GM19468 (cell line): ENCODE data around the gene PIK3R5.

Experiments
- ATAC-seq: cut with Tn5 transposase; IDR thresholded peaks from one replicate; pipeline ENCODE4 v1.9.1; 2021; ENCODE audit warnings: mild to moderate bottlenecking, moderate library complexity, moderate number of reproducible peaks; ENCODE audit not compliant: unreplicated experiment; ENCODE audit errors: extremely low read depth

Gene PIK3R5

DNA sequence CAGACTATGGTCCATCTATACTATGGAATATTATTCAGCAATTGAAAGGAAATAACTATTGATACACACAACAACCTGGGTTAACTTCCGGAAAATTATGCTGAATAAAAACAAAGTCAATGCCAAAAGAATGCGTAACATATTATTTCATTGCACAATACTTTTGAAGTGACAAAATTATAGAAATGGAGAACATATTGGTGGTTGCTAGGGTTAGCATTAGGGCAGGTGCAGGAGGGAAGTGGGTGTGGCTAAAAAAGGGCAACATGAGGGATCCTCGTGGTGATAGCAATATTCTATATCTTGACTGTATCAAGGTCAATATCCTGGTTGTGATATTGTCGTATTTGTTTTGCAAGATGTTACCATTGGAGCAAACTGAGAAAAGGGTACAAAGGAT, 34.9 kb downstream of the PIK3R5 start:
- ATAC-seq: no peak

DNA sequence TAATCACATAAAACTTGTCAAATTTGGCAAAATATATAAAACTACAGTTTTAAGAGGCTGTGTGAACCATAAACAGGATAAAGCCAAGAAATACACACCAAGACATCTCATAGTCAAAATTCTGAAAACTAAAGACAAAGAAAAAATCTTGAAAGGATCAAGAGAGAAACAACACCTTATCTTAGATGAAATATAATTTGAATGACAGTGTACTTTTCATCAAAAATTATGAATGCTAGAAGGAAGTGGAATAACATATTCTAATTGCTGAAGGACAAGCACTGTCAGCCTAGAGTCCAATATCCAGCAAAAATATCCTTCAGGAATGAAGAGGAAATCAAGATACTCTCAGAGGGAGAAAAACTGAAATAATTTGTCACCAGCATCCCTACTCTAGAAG, 37.2 kb downstream of the PIK3R5 start:
- ATAC-seq: no peak

DNA sequence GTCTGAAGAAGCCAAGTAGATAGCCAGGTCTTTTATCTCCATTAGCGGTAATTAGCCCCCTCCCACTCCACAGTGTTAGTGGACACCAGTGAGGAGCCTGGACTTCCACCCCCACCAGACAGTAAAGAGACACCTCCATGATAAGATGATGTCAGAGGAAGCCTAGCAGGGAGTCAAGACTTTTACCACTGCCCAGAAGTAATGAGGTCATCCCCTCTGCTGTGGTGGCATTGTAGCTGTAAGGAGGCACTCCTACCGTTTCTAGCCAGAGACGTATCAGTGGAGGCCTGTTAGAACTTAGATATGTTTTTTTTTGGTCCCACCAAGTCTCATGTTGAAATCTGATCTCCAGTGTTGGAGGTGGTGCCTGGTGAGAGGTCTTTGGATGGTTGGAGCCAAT, 38.1 kb downstream of the PIK3R5 start:
- ATAC-seq: no peak

DNA sequence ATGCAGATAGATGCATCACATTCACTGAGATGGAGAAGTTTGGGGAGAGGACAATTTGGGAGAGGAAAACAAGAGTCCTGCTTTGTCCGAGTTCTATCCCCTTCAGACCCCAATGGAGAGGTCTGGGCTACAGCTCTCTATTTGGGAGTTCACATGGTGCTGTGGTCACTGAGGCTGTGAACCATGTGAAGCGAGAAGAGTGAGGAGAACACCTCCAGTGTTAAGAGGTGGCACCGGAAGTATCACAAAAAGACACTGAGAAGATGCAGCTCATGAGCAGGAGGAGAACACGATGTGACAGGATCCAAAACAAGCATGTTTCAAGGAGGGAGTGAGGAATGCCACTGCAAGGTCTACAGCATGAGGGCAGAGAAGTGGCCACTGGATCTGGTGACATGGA, 39.7 kb downstream of the PIK3R5 start:
- ATAC-seq: no peak

DNA sequence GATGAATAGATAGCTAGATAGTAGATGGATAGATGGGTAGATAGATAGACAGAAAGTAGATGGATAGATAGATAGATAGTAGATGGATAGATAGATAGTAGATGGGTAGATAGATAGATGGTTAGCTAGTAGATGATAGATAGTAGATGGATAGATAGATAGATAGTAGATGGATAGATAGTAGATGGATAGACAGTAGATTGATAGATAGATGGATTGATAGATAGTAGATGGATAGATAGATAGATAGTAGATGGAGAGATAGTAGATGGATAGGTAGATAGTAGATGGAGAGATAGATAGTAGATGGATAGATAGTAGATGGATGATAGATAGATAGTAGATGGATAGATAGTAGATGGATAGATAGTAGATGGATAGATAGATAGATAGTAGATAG, 40.4 kb downstream of the PIK3R5 start:
- no peak for ATAC-seq

DNA sequence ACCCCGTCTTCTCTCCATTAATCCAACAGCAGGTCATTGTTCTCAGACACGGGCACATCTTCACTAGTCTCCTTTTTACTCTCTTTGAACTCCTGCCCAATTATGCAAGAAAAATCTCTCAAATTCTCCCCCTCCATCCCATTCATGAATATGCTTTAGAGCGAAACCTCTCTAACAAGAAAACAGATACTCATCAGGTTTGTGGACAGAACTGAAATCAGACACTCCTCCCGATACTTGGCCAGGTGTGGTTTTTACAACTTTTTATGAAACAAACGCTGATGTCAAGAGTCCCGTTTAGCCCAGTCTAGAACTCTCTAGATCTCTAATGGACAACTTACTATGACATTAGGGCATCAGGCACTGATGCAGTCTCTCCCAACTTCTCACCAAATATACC, 40.9 kb downstream of the PIK3R5 start:
- ATAC-seq: peak; percentile 35

DNA sequence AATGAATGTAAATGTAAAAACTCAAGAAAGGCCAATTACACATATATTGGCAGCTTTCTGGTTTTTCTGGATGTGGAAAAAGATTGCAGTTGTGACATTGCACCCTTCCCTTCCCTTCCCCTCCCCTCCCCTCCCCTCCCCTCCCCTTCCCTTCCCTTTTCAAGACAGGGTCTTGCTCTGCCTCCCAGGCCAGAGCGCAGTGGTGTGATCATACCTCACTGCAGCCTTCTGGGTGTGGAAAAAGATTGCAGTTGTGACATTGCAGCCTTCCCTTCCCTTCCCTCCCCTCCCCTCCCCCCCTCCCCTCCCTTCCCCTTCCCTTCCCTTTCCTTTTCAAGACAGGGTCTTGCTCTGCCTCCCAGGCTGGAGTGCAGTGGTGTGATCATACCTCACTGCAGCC, 41.7 kb downstream of the PIK3R5 start:
- ATAC-seq: no peak

DNA sequence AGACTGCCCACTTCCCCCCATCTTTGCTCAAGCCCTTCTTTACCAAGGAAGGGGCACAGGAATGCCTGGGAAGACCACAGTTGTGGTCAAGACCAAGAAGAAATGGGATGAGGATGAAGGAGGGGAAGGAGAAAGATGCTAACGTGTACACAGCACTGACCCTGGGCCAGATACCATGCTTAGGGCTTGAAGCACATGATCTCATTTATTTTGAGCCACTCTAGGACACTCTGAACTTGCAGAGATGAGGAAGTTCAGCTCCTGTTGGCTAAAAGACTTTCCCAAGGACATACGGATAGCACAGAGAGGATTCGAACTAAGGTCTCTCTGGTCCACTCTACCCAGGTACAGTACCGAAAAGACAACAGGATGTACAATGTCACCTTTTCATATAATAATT, 42.6 kb downstream of the PIK3R5 start:
- no peak for ATAC-seq

DNA sequence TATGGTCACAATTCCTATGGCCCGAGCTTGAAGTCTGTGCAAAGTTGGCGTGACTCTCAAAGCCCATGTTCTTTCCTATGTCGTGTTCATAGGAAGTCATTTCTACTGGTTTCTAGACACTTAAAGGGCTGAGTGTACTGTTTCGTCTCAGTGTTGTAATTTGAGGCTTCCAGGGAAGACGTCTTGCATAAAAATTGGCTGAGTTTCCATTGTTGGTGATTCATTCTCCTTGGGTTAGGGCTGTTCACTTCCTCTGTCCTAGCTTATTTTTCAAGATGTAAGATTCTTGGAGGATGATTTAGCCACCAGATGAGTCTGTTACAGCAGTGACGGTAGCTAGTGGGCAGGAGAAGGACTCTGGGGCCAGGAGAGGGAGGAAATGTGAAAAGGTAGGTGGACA, 43.1 kb downstream of the PIK3R5 start:
- no peak for ATAC-seq

DNA sequence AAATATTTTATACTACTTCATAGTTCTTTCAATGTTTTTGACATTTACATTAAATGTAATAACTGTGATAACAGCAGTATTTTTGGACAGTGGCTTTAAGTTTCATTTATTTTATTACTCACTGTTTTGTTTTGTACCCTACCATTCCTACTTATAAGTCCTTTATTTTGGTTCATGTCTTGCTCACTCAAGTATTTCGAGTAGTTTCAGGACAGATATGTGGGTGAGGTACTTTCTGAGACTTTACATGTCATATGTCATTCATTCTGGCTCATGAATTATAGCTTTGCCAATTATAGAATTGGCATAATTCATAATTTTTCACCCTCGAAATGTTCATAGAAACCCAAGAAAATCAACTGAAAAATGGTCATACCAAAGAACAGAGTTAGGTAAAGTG, 44.4 kb downstream of the PIK3R5 start:
- no peak for ATAC-seq

DNA sequence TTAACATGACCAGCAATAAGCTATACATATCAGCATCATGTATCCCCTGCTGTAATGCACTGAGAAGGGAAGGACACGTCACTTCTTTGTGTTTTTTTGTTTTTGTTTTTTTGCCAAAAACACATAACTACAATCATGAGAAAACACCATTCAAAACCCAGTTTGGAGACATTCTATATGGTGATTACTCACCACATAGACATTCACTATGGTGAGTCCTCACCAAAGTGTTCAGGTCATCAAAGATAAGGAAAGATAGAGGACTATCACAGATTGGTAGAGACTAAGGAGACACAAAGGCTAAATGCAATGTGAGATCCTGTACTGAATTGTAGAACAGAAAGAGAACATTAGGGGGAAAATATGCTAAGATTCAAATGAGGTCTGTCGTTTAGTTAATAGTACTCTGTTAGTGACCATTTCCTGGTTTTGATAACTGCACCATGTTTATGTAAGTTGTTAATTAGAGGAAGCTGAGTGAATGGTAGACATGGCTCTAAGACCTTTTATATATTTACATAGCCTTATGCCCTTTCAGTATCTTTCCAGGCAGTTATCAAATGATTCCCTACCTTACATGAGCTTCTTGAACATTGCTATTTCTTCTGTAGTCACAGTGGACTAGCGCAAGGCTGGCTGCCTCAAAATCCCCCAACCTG, 46.6 kb downstream of the PIK3R5 start:
- ATAC-seq: no peak

DNA sequence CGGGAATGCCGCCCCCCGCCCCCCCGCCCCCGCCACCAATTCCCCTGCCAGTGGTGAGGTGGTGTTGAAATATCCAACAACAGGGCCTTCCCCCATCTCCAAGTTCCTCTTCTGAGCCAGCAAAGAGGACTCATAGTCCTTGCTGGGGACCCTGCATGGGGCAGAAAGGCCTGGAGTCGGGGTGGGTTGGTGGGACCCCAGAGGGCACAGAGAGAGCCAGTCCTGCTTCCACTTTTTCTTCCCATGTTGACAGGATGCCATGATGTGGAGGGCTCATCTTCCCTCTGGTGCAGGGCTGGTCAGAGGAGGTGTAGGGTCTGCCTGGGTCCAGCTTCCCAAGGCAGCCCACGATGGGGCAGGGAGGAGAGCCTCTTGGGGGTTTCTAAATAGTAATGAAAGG, 49.0 kb downstream of the PIK3R5 start:
- no peak for ATAC-seq

DNA sequence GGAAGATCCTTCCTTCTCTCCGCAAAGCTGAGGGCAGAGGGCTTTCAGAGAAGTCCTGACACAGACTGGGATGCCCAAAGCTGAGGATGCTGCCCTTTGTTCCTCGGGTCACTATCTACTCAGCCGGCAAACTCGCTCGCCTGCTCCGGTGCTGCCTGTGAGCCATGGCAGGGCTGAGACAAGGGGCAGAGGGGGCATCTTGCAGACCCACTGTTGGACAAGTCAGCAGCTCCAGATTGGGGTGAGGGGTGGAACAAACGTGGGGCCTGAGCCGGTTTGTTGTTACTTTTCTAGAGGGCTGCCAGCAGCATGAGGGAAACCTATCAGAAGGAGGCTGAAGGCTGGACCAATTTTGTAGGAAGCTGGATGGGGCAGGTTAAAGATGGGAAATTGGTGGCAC, 51.0 kb downstream of the PIK3R5 start:
- ATAC-seq: no peak

DNA sequence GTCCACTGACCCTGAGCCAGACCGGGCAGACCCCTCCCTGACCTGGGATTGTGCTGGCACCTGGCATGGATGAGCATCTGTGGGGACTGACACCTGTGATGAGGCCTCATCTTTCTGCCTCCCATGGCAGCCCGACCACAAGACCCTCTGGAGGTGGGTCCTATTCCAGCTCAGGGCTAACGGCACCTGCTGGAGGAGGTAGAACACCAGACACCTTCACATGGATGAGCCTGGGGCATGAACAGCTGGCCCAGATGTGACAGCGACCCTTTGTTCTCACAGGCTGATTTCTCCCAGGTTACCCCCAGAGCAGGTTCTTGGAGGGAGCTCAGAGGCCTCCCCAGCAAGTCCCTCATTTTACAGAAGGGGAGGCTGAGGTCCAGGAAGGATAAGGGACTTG, 51.6 kb downstream of the PIK3R5 start:
- no peak for ATAC-seq

DNA sequence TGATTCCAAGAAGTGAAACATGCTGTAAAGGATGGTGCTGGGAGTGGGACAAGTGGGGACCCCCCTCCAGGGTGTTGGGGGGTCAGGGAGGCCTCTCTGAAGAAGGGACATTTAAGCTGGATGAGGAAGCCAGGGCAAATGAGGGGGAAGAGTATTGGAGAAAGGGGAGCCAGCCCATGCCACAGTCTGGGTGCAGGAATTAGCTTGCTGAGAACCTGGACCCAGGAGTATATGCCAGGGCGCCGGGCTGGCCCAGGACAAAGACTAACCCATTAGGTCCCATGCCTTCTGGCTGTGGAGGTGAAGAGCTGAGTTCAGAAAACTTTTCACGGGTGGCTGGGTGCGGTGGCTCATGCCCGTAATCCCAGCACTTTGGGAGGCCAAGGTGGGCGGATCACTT, 52.4 kb downstream of the PIK3R5 start:
- ATAC-seq: no peak

DNA sequence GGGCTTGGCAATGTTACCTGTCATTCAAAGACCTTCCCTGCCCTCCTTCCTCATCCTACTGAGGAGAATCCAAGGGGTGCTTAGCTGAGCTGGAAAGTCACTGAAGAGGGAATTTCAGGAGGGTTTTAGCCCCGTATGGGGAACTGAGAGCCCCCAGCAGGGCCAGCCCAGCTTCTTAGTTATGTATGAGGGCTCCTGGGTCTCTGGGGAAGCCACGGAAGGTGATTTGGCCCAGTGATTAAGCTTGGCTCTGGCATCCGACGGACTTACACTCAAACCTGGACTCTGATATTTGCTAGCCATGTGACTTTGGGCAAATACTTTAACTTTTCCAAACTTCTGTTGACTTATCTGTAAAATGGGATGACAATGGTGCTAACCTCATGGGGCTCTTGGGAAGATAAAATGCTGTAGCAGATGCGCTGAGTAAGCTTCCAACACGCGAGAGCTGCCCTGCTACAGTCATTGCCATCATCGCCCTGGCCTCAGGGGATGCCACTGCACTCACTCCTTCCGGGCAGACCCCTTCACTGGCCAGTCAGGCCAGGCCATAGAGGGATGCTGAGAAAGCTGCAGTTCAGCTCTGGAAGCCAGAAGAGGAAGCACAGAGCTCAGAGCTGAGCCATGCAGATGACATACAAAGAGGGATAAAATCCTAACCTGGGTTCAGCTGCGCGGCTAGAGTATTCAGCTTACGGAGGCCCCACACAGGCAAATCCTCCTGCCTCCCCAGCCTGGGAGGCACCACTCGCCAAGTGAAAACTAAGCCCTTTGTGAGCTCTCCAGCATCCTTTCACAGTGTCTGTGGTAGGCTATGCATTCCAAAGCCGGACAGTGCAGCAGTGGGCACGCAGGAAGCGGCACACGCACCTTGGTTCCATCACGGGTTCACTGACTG, 53.2 kb downstream of the PIK3R5 start:
- ATAC-seq: no peak

DNA sequence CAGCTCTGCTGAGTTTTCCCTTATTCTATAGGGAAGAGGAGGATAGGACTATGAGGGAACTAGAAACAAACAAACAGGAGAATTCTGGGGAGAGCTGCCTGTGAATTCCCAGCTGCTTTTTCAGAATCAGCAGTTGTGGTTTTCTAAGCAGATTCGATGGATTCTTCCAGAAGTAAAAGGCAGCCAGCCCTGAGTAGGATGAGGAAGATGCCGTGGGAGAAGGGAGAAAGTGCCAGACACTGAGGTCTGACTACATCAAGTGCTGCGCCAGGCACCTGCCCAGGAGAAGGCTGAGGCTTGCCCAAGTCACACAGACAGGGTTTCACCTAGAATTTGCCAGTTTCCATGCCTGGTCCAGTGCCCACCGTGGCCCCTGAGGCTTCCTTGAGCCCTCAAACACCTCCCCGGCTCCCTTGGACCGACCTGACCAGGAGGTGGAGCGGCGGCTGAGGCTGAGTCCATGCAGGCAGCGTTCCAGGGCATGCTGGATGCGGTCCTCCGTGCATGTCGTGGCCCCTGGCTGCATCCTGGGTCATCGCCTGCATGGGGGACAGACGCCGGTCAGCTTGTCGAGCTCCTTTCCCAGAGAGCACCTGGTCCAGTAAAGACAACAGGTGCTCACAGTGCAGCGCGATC, 54.4 kb downstream of the PIK3R5 start:
- ATAC-seq: no peak

DNA sequence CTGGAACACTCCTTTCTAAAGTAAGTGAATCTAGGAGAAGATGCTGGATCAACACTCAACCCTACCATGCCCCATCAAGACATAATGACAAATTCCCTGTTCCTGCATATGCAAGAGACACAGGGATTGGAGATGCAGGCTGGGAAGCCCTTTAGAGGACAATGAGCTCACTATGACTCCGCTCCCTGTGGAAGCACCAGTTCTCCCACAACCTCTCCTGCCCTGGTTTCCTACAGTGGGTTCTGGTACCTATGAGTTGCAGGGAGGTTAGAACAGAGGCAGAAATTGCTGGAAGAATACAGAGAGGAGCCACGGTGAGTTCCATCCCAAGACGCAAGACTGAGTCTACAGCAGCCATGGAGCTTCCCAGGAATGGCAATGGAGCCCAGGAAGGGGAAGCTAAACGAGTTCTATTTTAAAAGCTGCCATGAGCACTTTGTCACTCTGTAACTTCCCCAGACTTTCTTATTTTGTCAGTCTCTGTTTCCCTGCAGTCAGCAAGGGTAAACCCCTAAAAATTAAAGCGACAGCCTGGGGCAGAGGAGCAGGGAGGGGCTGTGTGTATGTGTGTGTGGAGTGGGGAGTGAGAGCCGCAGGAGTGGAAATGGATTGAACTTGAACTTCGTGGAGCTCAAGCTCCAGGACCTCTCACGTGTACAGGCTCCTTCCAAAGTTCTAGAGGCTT, 55.8 kb downstream of the PIK3R5 start:
- no peak for ATAC-seq

DNA sequence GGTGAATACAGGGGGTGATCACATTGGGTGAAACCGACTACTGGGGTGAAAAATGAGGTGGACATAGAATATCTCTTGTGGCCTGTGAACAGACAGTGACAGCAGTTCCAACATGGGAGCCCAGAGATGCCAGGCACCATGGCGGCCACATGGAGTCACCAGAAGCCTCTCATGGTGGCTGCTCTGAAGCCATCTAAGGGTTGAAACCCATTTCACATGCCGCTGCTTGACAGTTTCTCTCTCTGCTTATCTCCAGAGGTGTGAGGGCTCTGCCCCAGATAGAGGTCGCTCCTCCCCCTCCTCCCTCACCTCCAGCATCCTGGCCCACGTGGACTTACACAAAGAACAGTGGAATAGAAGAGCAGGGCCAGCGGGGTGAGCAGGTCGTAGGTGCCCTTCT, 60.2 kb downstream of the PIK3R5 start:
- ATAC-seq: no peak

DNA sequence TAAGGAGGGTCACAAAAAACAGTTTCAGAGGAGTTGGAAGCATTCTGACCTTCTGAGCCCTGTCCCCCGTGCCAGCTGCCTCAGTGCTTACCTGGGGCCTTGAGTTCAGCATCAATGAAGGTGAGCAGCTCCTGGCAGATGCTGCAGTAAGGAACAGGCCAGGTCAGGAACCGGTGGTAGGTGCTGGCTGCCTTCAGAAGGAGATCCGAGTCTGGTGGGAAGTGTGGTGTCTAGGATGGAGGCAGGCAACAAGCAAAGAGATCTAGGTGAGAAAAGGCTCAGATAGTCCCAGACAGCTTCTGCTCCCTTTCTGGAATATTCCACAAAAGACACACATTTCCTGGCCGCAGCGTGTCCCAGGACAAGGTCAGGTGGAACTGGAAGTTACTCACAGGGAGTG, 60.8 kb downstream of the PIK3R5 start:
- no peak for ATAC-seq

DNA sequence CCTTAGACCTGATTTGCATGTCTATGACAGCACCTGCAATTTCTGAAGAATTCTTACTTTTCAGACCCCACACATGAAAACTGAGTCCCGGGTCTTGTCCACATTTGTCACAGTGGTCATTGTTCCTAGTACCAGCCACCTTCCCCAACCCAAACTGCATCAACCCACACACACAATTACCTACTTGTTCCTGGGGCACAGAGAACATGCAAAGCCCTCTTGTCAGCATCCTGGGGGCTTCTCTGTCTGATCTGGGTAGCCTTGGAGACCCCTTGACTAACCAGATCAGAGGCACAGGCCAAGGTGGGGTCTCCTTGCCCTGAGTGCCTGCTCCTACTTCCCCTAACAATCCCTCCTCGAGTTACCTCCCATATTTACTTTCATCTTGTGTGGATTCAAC, 61.3 kb downstream of the PIK3R5 start:
- ATAC-seq: no peak
